A549 (cell line): ENCODE measurements around the gene PRSS50. TPM values are rescaled to one million over a fixed set of nuclear protein-coding genes. Genes with fewer than 3 reads are reported as not detected.

ENCODE experiments used
- ATAC-seq, 2 experiments: fragments of 200-7000 bp in 1 of 2; fragments of >200 bp in 1 of 2; cut with Nextera tagmentation in 1 of 2; cut with Tn5 transposase in 1 of 2; 3 replicates each; pipeline versions ENCODE4 v1.8.0 to v1.9.1; 2018 to 2020; ENCODE audit warnings: mild to moderate bottlenecking in 1 of 2, moderate library complexity in 1 of 2
- CTCF ChIA-PET: fragments of 300-600 bp; sonication (Branson Sonifier 250); formaldehyde crosslinking; extraction: SDS; loops from one replicate; lab custom pipeline; 2021; ENCODE audit warnings: antibody characterized with exemption, inconsistent platforms; lab: Yijun Ruan, JAX
- POLR2A ChIA-PET: fragments of 350-600 bp; formaldehyde crosslinking; extraction: SDS; loops from one replicate; lab custom pipeline; 2021; ENCODE audit warnings: antibody characterized with exemption, inconsistent platforms; lab: Yijun Ruan, JAX
- DNase-seq, 2 experiments: peaks; one replicate each; pipeline versions ENCODE4 v3.0.0 to v3.0.0-alpha.2; 2011 to 2016; ENCODE audit warnings: low read depth in 1 of 2, low spot score in 1 of 2
- FAIRE-seq: peaks from 2 replicates; lab custom pipeline; 2011; peaks lifted over from hg19 to GRCh38; lab: Jason Lieb, UNC
- H3K27ac ChIP-seq, 2 experiments: fragments of >200 bp; sonication (Bioruptor Twin); formaldehyde crosslinking; 3 replicates each; pipeline ENCODE4 v1.5.1; 2016 to 2017
- H3K4me1 ChIP-seq: fragments of >200 bp; sonication (Bioruptor Twin); formaldehyde crosslinking; 3 replicates; pipeline ENCODE4 v1.6.1; 2016
- H3K4me2 ChIP-seq: fragments of >200 bp; sonication (Bioruptor Twin); formaldehyde crosslinking; 3 replicates; pipeline ENCODE4 v1.6.1; 2016
- H3K4me3 ChIP-seq: fragments of >200 bp; sonication (Bioruptor Twin); formaldehyde crosslinking; 3 replicates; pipeline ENCODE4 v1.5.1; 2016
- H3K9me3 ChIP-seq: fragments of >200 bp; sonication (Bioruptor Twin); formaldehyde crosslinking; 3 replicates; pipeline ENCODE4 v1.6.1; 2016
- ESRRA ChIP-seq: fragments of 150-350 bp; IDR thresholded peaks from 2 replicates; pipeline ENCODE4 v1.6.1; 2014; ENCODE audit warnings: mild to moderate bottlenecking, low read length, borderline replicate concordance
- FOSB ChIP-seq: fragments of 250-450 bp; sonication (Bioruptor Pico); IDR thresholded peaks from 2 replicates; pipeline ENCODE4 v1.5.0; 2020; ENCODE audit warnings: mild to moderate bottlenecking, moderate library complexity
- FOSL2 ChIP-seq, 2 experiments: fragments of 450-650 bp in 1 of 2; fragments of >200 bp in 1 of 2; sonication (Bioruptor Twin) in 1 of 2; formaldehyde crosslinking; IDR thresholded peaks; 2 replicates each; pipeline versions ENCODE4 v1.5.0 to v1.6.1; 2016 to 2020; ENCODE audit warnings: mild to moderate bottlenecking in 1 of 2, moderate library complexity in 1 of 2
- FOXS1 ChIP-seq: fragments of 250-450 bp; sonication (Bioruptor Pico); IDR thresholded peaks from 2 replicates; pipeline ENCODE4 v1.5.0; 2020; ENCODE audit warnings: mild to moderate bottlenecking, moderate library complexity
- HOXB13 ChIP-seq: fragments of 250-450 bp; sonication (Bioruptor Pico); IDR thresholded peaks from 2 replicates; pipeline ENCODE4 v1.5.0; 2020; ENCODE audit warnings: low read depth, mild to moderate bottlenecking, moderate library complexity
- MAX ChIP-seq: IDR thresholded peaks from 2 replicates; pipeline ENCODE4 v1.6.1; 2012
- MAZ ChIP-seq: fragments of 150-350 bp; IDR thresholded peaks from 2 replicates; pipeline ENCODE4 v1.6.1; 2014; ENCODE audit warnings: antibody characterized with exemption, low read depth, low read length, borderline replicate concordance
- POLR2A ChIP-seq: IDR thresholded peaks from 2 replicates; pipeline ENCODE4 v1.6.1; 2012; ENCODE audit warnings: mild to moderate bottlenecking, low read length
- ZFP36 ChIP-seq: fragments of 450-650 bp; IDR thresholded peaks from 2 replicates; pipeline ENCODE4 v1.6.1; 2014; ENCODE audit warnings: borderline replicate concordance; ENCODE audit not compliant: partially characterized antibody
- ZNF302 ChIP-seq: fragments of 250-450 bp; sonication (Bioruptor Pico); IDR thresholded peaks from 2 replicates; pipeline ENCODE4 v1.9.0; 2021; ENCODE audit warnings: inconsistent platforms, mild to moderate bottlenecking, moderate library complexity
- WGBS: methylation state at CpG from one replicate; pipeline ENCODE4 v1.1.6; 2017; ENCODE audit errors: missing lambda C conversion rate; 5-methylcytosine and 5-hydroxymethylcytosine counted together
- polyA plus RNA-seq, 4 experiments: library from polyadenylated mRNA; depleted of rRNA in 3 of 4; stranded (reverse); fragments of >200 nt; fragmentation: RNase III in 1 of 4; extraction: RNeasy Plus Mini Kit Qiagen cat#74134 plus additional on column Dnase treatment in 1 of 4; gene quantifications; 2 replicates in 3 of 4; 3 replicates in 1 of 4; pipeline ENCODE4 v1.2.3, GENCODE V29; 2011 to 2017
- TF ChIP-seq, protein P1 (sequence below): fragments of >200 bp; sonication (Bioruptor Twin); formaldehyde crosslinking; IDR thresholded peaks from 3 replicates; pipeline ENCODE4 v1.5.1; 2016

The PRSS50 gene
- polyA plus RNA-seq, 2 of the 4 experiments (the other 2 are of a cell fraction) = not detected

DNA sequence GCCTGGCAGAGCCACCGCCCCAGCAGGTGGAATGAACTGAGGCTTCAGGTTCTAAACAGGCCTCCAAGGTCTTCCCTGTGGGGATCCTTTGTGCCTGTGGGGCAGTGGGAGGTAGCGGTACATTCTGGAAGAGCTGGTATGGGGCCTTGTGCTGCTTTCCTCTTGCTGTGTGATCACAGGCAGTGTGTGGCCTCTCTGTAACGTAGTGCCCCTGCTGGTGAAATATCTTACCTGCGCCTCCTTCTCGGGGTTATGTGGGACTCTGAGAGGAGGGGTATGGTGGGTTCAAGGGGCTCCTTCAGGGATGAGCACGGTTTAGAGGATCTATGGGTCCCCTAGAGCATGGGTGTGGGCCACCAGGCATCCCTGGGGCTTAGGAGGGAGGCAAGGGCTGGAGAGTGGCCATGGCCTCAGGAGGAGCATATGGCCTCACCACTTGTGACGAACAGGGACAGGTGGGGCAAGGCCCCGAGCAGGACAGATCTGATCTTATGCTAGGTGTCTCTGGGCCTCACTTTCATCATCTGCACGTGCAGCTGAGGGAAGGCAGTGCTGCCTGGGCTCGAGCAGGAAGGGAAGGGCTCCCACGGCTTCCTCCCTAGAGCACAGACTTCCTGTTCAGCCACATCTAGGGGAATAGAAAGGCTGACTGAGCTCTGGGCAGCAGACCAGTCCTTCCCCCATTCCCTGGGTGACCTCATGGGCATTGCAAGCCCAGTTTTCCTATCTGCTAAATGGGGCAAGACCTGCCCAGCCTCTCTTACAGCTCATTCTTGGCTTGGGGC, 22.3 kb downstream of the PRSS50 start:
- peak; percentile 33 to 48; a peak in 3 of 6 replicates for ATAC-seq
- Histone ChIP-seq H3K4me1 (peaks cover 27% of the 10 kb centered on the region), H3K9me3 (no peaks in the 10 kb centered on the region), H3K27ac (no peak overlapping the region), H3K4me2 (no peak overlapping the region), H3K4me3 (no peak overlapping the region)
- no peak for TF ChIP-seq ZNF302 (CRISPR knock-in tag)
- TF ChIP-seq, protein P1, sequence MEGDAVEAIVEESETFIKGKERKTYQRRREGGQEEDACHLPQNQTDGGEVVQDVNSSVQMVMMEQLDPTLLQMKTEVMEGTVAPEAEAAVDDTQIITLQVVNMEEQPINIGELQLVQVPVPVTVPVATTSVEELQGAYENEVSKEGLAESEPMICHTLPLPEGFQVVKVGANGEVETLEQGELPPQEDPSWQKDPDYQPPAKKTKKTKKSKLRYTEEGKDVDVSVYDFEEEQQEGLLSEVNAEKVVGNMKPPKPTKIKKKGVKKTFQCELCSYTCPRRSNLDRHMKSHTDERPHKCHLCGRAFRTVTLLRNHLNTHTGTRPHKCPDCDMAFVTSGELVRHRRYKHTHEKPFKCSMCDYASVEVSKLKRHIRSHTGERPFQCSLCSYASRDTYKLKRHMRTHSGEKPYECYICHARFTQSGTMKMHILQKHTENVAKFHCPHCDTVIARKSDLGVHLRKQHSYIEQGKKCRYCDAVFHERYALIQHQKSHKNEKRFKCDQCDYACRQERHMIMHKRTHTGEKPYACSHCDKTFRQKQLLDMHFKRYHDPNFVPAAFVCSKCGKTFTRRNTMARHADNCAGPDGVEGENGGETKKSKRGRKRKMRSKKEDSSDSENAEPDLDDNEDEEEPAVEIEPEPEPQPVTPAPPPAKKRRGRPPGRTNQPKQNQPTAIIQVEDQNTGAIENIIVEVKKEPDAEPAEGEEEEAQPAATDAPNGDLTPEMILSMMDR = peak; percentile 18; the same call in 1 of the 3 replicates
- POLR2A ChIA-PET = no interaction called here
- CTCF ChIA-PET = no interaction called here
- FAIRE-seq = no peak
- WGBS = 78% methylated on average over 5 of the region's 11 CpGs
- peak; percentile 31 to 40 for DNase-seq

GRCh38 chr3:46694520-46694919, 23.1 kb downstream of the PRSS50 start:
- H3K4me2 ChIP-seq = no peak overlapping the region
- no peak for ATAC-seq
- POLR2A ChIA-PET = no interaction called here
- H3K4me3 ChIP-seq = no peak overlapping the region
- no peaks in the 10 kb centered on the region for H3K9me3 ChIP-seq
- TF ChIP-seq MAZ = no peak
- no peak for TF ChIP-seq FOSL2 (IDR thresholded peaks at IDR 0.05)
- no peak for TF ChIP-seq FOSL2 (CRISPR knock-in tag; IDR thresholded peaks at IDR 0.05)
- no peak for TF ChIP-seq ZNF302 (CRISPR knock-in tag)
- no peak overlapping the region for H3K27ac ChIP-seq
- H3K4me1 ChIP-seq = peaks cover 27% of the 10 kb centered on the region
- 95% methylated on average over 3 of the region's 3 CpGs for WGBS
- CTCF ChIA-PET = no interaction called here
- FAIRE-seq = no peak
- no peak for DNase-seq

GRCh38 chr3:46693892-46694226, 23.8 kb downstream of the PRSS50 start:
- DNase-seq (no peak), ATAC-seq (peak; percentile 19; a peak in 4 of 6 replicates), FAIRE-seq (no peak)
- Histone ChIP-seq H3K4me3 (peak overlapping the region; percentile 80), H3K9me3 (no peaks in the 10 kb centered on the region), H3K4me2 (peak overlapping the region; percentile 99), H3K4me1 (peaks cover 27% of the 10 kb centered on the region), H3K27ac (peak overlapping the region; percentile 76 to 88)
- ChIA-PET POLR2A (interaction anchor here (0.6 kb wide), 1 partner anchor 1095 kb away, joined by 3 read pairs; no protein-coding TSS in a partner anchor), CTCF (interaction anchor here (0.9 to 2.6 kb wide), 5 partner anchors 9 to 204 kb away, joined by 3 to 6 read pairs (median 3); no protein-coding TSS in a partner anchor)
- TF ChIP-seq ESRRA (no peak), ZFP36 (no peak), POLR2A (no peak)
- no CpG with 5 or more reads among the region's 30 CpGs for WGBS

DNA sequence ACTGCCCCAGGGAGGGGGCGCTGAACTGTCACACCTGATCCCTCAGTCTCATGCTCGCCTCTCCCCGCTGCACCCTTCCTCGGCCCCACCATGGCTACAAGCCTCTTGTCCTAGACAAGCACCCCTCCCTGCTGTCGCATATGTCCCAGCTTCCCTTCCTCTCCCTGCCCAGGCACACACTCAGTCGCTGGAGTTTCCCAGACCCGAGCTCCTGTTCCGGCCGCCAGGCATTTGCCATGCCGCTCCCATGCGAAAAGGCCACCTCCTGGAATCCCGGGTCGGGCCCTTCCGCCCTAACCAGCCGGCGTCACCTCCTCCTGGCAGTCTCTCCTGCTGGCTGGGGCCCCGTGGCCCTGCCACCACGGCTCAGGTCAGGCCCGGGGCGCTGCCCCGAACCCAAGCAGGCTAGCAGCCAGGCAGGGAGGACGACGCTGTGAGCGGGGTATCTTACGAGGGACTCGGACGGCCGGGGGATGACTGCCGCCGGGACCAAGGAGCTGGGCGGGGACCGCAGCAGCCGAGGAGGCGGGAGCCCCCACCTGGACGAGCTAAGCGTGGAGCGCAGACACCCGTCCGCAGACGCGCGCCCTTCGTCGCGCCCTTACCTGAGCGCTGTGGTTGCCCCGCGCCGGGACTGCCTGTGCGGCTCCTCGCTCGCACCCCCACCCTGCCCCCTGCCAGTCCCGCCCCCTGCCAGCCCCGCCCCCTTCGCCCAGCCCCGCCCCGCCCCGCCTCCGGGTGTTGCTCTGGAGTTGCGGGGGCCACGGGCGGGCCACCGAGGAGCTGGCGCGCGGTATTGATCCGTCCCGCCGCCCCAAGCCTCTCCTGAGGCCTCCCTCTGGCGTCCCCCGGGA, 24.4 kb downstream of the PRSS50 start, which contains the start of gene ALS2CL:
ALS2CL (minus strand) TSS at position 642 of the 854 bp plus-strand sequence. CDS start 4,239 bp downstream, outside the sequence.
- ATAC-seq = peak; percentile 54 to 80
- ChIA-PET POLR2A (interaction anchor here (0.6 kb wide), 1 partner anchor 1095 kb away, joined by 3 read pairs; no protein-coding TSS in a partner anchor), CTCF (interaction anchor here (0.9 to 2.6 kb wide), 6 partner anchors 9 to 216 kb away, joined by 3 to 6 read pairs (median 4); no protein-coding TSS in a partner anchor)
- peak within 1 kb of the TSS; percentile 80 for H3K4me3 ChIP-seq
- 10% methylated on average over 5 of the region's 71 CpGs for WGBS
- H3K27ac ChIP-seq = peak within 1 kb of the TSS; percentile 76 to 88
- H3K4me2 ChIP-seq = peak within 1 kb of the TSS; percentile 99
- TF ChIP-seq FOXS1 = no peak
- TF ChIP-seq ZFP36 = no peak
- TF ChIP-seq FOSB = no peak
- TF ChIP-seq HOXB13 (CRISPR knock-in tag) = no peak
- TF ChIP-seq MAX = 0 out of 2 replicates have a peak, but pooled peaks have one; percentile 9
- TF ChIP-seq POLR2A = peak; percentile 54
- H3K4me1 ChIP-seq = peaks cover 27% of the 10 kb centered on the region
- FAIRE-seq = no peak
- H3K9me3 ChIP-seq = no peaks in the 10 kb centered on the region
- DNase-seq = peak; percentile 32 to 35
